Activated CD8-positive, alpha-beta memory T cell treated with anti-CD3 and anti-CD28 coated beads for 1 hour (primary cell): ENCODE measurements around the gene ZNF771.
A peak's percentile ranks its signal among the peaks of the same experiment; 100 is the strongest.
"Not testable (repeated sequence)": the region's sequence is repeated elsewhere in the genome, so short reads cannot be mapped to it uniquely, and the experiment has no call there.

Experiments
- DNase-seq, 2 donors: peaks; one replicate each; pipeline ENCODE4 v3.0.0-alpha.2; 2020; ENCODE audit warnings: low read depth in 1 of 2; ENCODE audit errors: extremely low read depth in 1 of 2

ZNF771 gene

DNA sequence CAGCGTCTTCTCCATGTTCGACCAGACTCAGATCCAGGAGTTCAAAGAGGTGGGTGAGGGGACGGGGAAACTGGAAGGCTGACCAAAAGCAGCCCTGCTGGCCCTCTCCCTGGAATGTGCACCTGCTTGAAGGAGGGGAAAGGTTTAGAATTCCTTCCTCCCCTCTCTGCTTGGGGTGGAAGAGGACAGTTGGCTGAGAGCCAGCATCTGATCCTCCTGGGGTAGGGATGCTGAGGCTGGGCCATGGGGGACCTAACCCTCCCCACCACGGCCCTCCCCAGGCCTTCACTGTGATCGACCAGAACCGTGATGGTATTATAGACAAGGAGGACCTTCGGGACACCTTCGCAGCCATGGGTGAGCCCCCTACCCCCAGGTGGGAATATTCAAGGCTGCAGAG, 31.5 kb upstream of the ZNF771 start:
- DNase-seq: no peak

DNA sequence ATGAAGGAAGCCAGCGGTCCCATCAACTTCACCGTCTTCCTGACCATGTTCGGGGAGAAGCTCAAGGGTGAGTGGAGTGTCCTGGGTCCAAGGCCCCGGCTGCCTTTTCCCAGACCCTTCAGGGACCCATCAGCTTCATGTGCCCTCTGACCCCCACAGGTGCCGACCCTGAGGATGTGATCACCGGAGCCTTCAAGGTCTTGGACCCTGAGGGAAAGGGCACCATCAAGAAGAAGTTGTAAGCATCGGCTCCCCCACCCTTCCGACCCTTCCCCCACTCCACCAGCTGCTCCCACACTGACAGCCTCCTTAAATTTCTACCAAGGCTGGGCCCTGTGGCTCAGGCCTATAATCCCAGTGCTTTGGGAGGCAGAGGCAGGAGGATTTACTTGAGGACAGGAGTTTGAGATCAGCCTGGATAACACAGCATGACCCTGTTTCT, 30.9 kb upstream of the ZNF771 start:
- DNase-seq: no peak

DNA sequence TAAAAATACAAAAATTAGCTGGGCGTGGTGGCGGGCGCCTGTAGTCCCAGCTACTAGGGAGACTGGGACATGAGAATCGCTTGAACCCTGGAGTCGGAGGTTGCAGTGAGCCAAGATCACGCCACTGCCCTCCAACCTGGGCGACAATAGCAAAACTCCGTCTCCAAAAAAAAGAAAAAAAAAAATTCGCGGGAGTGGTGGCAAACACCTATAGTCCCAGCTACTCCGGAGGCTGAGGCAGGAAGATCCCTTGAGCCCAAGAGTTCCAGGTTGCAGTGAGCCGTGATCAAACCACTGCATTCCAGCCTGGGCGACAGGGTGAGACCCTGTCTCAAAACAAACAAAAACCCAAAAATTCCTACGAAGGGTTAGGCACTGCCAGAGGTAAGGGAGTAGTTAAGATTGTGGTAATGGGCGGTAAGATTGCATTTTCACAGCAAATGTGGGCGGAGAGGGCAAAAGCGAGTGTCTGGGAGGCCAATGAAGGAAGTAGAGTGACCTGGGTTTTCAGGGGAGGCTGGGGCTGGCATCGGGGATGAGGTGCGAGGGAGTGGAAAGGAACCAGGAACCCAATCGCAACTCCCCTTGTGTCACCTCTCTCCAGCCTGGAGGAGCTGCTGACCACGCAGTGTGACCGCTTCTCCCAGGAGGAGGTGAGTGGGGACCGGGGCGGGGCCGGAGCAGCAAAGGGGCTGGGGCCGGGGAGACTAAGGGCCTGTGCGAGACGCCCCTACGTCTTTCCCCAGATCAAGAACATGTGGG, 30.2 kb upstream of the ZNF771 start:
- DNase-seq: no peak

DNA sequence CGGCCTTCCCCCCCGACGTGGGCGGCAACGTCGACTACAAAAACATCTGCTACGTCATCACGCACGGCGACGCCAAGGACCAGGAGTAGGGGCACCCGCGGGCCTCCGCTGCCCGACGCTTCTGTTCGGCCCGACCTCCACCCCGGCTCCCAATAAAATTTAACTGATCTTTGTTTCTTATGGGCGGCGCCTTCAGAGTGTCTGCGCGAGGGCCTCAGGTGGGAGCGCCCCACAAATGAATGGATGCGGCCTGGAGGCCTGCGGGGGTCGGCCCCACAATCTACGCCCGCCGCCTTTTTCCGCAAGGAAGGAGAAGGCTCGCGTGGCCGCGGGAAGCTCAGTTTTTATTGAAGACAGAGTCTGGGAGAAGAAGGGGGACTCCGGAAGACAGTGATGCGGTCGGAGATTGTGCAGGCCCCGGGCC, 29.6 kb upstream of the ZNF771 start:
- DNase-seq: peak; percentile 80 to 84

DNA sequence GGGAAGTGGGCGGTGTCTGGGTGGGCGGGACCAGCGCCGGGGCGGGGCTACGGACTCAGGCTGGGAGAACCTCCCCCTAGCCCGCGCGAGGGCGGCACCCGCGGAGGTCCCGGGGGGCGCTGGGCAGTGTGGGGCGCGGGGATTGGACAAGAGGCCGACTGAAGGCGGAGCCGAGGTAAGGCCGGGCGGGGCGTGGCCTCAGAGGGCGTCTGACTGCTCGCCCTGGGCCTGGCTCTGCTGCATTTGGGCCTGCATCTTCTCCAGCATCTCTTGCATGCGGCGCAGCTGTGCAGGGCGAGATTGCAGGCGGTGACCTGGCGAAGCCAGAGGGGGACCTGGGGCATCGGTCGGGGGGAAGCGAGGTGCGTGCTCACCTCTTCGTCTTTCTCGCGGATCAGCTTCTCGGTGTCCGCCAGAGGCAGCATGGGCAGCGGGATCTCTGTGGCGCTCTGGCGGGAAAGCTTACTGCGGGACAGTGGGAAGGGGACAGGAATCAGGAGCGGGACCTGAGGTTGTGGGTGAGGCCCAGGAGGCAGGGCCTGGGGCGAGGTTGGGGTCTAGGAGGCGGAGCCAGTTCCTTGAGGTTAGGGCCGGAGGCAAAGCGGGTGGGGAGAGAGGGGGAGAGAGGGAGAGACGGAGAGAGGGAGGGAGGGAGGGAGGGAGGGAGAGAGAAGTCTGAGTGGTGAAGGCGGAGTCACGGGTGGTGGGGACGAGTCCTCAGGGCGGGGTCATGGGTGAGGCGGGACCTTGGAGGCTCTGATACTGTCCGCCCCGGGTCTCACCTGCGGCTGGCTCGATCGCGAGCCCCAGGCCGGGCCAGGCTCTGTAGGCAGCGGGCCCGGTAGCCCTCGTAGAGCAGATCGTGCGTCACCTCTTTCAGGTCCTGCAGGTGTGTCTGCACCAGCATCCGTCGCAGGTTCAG, 28.9 kb upstream of the ZNF771 start:
- DNase-seq: peak; percentile 97 to 99

DNA sequence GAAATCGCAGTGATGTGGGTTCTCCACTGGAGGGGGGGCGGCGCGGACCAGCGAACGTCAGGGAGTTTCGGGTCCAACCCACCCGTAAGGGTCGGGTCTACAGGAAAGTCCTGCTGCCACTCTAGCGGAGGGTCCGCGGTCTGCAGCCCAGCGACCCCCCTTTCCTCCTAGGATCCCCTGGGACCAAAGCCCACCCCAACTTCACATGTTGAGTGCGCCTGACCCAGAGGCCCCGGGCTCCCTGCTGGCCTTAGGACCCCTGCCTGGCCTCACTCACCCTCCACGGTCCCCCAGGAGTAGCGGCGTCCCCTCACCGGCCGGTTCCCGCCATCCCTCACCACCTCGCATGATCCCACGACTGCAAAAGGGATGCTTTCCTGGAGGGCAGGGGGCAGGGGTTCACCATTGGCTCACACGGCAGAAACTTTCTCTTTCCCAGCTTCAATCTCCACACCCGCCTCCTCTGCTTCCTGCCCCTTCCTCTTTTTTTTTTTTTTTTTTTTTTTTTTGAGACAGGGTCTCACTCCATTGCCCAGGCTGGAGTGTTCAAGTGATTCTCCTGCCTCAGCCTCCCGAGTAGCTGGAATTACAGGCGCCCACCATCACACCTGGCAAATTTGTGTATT, 28.1 kb upstream of the ZNF771 start:
- DNase-seq: no peak

DNA sequence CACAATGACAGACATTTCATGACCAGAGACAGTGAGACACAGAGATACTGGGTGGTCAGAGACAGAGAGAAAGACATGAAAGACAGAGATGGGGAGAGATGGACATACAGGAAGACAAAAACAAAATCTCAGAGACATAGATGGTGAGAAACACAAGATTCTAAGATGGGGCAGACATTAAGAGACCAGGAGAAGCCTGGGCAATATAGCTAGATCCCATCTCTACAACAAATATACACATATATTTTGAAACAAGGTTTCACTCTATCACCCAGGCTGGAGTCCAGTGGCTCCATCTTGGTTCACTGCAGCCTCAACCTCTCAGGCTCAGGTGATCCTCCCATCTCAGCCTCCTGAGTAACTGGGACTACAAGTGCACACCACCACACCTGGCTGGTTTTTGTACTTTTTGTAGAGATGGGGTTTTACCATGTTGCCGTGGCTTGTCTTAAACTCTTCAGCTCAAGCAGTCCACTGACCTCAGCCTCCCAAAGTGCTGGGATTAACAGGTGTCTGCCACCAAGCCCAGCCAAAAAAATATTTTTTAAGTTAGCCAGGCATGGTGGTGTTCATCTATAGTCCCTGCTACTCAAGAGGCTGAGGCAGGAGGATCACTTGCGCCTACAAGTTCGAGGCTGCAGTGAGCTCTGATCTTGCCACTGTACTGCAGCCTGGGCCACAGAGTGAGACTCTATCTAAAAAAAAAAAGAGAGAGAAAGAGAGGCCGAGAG, 27.2 kb upstream of the ZNF771 start:
- DNase-seq: no peak

DNA sequence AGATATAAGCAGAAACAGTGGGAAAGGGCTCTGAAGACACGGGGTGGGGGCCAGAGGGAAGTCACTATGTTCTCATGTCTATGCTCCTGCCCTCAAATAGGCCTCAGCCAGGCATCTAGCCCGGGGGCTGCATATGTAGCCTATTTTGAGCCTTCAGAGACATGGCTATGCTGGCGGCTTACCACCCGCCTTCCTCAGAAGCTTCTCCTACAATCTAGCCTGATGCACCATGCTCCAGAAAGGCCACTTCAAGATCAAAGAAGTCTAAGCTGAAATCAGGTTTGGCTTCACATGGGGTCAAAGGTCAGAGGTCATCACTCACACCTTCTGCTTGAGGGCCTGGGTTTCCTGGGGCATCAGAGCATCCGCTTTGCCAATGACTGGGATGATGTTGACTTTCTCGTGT, 26.6 kb upstream of the ZNF771 start:
- DNase-seq: no peak

DNA sequence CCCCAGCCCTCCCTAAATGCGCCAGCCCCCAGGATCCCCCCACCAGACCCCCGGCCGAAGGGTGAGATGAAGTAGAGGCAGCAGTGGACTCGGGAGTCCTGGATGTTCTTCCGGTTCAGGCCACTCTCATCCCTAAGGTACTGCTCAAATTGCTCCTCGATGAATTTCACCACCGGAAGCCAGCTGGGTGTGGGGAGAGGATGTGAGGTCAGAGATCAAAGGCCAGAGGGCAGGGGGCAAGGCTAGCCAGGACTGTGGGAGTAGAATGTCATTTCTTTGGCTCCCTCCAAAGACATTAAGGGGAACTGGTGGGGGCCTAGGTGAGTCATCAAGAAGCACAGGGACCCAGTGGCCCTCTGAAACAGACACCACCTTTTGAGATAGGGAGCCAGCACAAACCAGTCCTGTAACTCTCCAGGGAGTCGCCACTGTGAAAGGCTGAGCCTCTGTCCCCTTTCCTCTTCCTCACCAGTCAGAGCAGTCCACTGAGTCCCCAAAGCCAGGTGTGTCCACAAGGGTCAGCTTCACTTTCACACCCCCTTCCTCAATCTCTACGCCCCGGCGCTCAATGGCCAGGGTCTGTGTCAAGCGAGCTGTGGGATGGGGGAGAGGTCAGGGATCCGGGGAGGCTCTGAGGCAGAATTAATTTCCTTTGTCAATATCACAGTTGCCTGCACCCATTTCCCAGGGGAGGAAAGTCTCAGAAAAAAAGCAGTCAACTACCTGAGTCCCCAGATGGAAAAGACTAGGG, 25.9 kb upstream of the ZNF771 start:
- DNase-seq: no peak

DNA sequence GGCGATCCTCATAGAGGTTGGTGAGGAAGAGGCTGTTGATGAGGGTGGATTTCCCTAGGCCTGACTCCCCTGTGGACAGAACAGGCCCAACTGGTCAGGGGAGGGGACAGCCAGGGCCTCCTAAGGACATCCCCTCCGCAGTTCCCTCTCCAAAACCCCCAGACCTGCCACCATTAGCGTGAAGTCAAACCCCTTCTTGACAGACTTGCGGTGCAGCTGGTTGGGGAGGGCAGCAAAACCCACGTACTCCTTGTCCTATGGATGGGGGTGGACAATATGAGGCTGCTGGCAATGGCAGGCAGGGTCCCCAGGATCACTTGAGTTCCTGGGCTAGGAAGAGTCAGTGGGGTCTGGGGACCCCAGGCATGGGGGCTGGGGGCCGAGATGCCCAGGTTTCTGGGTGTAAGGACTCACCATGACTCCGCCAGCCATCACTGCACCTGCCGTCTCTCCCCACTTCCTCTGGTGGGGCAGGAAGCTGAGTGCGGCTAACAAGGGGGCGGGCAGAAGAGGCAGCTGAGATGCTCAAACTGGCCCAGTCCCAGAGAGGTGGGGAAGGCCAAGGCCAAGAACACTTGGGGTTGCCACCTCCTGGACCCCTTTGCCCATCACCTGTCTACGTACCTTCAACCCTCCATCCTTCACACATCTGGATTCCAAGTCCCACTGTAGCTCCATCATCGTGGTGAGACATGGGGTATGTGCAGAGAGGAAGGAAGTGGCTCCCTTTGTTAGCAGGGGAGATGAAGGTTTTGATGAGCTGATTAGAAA, 25.1 kb upstream of the ZNF771 start, which contains the start of gene SEPTIN1:
Gene SEPTIN1 (minus strand): TSS at position 451 of the 771 bp plus-strand sequence. CDS start 19 bp downstream, at position 432.
- DNase-seq: peak in 1 of 2 donors; percentile 66

DNA sequence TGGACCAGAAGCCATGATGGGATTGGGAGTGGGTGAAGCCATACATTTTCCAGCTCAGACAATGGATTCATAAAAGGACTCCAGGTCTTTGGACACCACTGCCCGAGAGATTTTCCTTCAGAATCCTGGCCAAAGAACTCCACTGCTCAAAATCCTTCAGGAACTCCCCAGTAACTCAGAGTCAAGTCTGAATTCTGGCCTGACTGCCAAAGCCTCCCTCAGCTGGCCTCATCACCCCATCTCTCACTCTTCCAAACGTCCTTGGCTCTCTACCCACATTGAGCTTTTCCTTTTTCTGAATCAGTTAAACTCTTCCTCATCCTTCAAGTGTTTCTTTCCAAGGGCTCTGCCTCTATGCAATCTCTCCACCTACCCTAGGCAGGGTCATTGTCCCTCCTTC, 23.9 kb upstream of the ZNF771 start:
- DNase-seq: no peak

DNA sequence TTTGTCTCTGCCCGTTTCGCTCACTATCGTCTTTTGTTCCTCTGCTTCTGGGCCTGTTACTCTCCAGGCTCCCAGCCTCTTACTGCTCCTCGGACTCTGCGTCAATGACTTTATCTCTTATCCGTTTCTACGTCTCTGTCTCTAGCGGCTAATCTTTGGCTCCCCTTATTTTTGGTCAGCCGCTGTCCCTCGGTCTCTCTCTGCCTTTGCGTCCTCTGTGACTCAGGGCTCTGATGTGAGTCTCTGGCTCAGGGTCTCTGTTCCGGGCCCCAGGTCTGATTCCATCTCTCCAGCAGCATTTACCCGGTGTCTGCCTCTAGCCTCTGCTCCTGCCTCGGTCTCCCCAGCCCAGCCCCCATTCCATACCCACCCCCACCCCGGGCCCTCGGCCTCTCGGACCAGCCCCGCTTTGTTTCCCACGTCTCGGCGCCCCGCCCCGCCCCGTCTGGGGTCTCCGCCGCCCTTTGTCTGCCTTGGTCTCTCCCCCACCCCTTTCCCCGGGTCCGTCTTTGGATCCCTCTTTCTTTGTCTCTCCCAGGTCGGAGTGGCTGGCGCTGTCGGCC, 12.7 kb upstream of the ZNF771 start:
- DNase-seq: no peak

DNA sequence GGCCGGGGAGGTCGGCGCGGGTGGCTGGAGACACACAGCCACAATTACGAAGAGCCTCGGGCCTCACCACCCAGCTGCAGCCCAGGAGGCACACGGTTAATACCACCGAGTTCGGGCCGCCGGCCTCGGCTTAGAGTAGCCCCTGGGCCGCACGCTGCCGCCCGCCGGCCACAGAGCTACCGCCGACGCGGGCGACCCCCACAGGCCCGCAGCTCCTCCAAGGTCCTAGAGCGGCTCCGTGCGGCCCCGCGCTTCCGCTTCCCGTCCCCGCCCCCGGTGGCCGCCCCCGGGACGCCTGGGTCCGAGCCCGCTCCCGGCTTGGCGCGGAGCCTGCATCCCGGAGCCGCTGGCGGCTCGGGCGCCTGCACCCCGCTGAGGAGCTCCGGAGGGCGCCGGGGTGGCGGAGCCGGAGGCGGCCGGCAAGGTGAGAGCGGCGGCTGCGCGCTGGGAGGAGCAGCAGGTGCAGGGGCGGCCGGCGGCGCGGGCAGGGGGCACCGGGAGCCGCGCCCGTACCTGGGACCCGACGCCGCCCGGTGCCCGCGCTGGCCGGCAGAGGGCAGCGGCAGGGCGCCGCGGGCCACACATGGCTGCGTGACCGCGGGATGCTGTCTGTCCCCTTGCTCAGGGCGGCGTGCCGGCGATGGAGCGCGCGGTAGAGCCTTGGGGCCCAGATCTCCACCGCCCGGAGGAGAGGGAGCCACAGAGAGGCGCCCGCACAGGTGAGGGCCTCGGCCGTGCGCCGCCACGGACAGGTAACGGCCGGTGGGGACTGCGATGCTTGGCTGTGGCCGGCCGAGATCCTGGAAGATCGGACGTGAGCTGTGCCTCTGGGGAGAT, 12.0 kb upstream of the ZNF771 start, which contains the start of gene ZNF48:
Gene ZNF48 (plus strand): TSS at position 266 of the 837 bp plus-strand sequence. CDS start 375 bp downstream, at position 641.
- DNase-seq: peak in 1 of 2 donors; percentile 32

DNA sequence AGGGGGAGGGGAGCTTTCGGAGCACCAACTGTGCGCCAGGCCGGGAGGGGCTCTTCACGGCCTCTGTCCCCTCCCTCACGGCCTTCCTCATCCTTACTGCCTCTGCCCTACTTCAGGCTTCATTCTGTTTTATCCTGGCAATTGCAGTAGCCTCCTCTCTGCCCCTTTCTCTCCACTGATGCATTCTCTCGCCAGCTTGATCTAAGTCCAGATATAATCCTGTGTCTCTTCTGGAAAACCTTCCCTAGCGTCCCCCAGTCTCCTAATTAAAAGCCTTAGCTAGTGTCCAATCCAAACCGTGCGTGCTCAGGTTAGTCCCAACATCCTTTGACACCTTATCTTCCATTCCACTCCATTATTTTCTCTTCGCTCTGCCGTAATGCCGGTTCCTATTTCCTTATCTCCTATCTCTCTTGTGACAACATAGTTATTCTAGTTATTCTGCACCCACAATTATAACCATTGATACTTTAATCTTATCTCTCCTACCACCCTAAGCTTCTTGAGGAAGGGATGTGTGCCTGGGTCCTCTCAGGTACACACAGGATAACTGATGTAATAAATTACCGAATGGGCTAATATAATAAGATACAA, 11.3 kb upstream of the ZNF771 start:
- no peak for DNase-seq

DNA sequence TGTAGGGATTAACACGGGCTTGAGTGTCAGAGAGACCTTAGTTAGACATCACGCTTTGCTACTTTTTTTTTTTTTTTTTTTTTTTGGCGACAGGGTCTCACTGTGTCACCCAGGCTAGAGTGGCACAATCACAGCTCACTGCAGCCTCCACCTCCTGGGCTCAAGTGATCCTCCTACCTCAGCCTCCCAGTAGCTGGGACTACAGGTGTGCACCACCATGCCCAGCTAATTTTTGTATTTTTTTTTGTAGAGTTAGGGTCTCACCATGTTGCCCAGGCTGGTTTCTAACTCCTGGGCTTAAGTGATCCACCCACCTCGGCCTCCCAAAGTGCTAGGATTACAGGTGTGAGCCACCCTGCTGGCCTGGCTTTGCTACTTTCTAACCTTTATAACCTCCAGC, 10.8 kb upstream of the ZNF771 start:
- not testable (repeated sequence) for DNase-seq

DNA sequence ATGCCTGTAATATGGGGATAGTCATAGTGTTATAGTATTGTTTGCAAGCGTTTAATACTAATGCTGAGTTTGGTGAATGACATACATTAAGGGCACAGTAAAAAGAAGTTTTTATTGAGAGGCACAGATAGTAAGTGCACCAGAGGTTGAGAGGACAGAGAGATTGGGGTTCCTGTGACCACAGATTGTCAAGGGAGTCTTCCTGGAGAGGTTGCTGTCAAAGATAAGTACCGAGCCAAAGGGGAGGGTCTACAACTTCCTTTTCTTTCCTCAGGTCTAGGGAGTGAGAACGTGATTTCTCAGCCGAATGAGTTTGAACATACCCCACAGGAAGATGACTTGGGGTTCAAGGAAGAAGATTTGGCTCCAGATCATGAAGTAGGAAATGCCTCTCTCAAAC, 10.3 kb upstream of the ZNF771 start:
- DNase-seq: no peak
